Panc1 (cell line): Measurements from ENCODE around the gene FLT1. TPM values are rescaled to one million over a fixed set of nuclear protein-coding genes. Genes with fewer than 3 reads are reported as not detected.

ENCODE experiments used
- ATAC-seq: fragments of 200-7000 bp; cut with Tn5 transposase; 2 replicates; pipeline ENCODE4 v1.9.1; 2020; ENCODE audit warnings: mild to moderate bottlenecking, moderate library complexity
- BruUV-seq: library from RNA; stranded (reverse); fragments of 400-500 nt; replicated peaks from 2 replicates; lab custom pipeline; 2021; lab: Mats Ljungman, UMichigan
- CTCF ChIA-PET: fragments of 300-600 bp; sonication (Branson Sonifier 250); formaldehyde crosslinking; loops from one replicate; lab custom pipeline; 2022; ENCODE audit warnings: antibody characterized with exemption; lab: Charles Lee
- POLR2A ChIA-PET: fragments of 300-600 bp; sonication (Branson Sonifier 250); formaldehyde crosslinking; loops from one replicate; lab custom pipeline; 2022; ENCODE audit warnings: antibody characterized with exemption; lab: Charles Lee
- DNase-seq: peaks from one replicate; pipeline ENCODE4 v3.0.0-alpha.2; 2010; ENCODE audit warnings: low read depth, low spot score
- H3K27ac ChIP-seq: 2 replicates; pipeline ENCODE4 v1.5.1; 2011; ENCODE audit warnings: mild to moderate bottlenecking, low read length, inconsistent platforms
- H3K27me3 ChIP-seq: fragments of 200-500 bp; sonication (Bioruptor generic); 2 replicates; pipeline ENCODE4 v1.6.0; 2014; ENCODE audit warnings: low read length, inconsistent platforms; ENCODE audit not compliant: control insufficient read depth, insufficient read depth
- H3K36me3 ChIP-seq: fragments of 200-500 bp; sonication (Bioruptor generic); 2 replicates; pipeline ENCODE4 v1.5.1; 2014; ENCODE audit warnings: inconsistent platforms, mild to moderate bottlenecking, low read length, moderate library complexity; ENCODE audit not compliant: control insufficient read depth, insufficient read depth
- H3K4me1 ChIP-seq: 2 replicates; pipeline ENCODE4 v1.5.1; 2011; ENCODE audit warnings: inconsistent platforms, mild to moderate bottlenecking, low read length, moderate library complexity; ENCODE audit not compliant: control insufficient read depth, insufficient read depth
- H3K4me3 ChIP-seq, 2 experiments: 2 replicates each; pipeline ENCODE4 v1.5.1; 2011 to 2012; ENCODE audit warnings: low read depth in 2 of 2, low read length in 2 of 2, mild to moderate bottlenecking in 2 of 2, inconsistent platforms in 1 of 2, moderate library complexity in 1 of 2
- H3K9me3 ChIP-seq: fragments of 200-500 bp; sonication (Bioruptor generic); 2 replicates; pipeline ENCODE4 v1.5.1; 2014; ENCODE audit warnings: low read depth, mild to moderate bottlenecking, inconsistent platforms, low read length, moderate library complexity; ENCODE audit not compliant: control insufficient read depth, insufficient read depth
- POLR2AphosphoS5 ChIP-seq: IDR thresholded peaks from 2 replicates; pipeline ENCODE4 v1.6.1; 2012; ENCODE audit warnings: mild to moderate bottlenecking, low read depth, low read length, moderate library complexity
- REST ChIP-seq, 2 experiments: IDR thresholded peaks; 2 replicates each; pipeline ENCODE4 v1.6.1; 2011 to 2012; ENCODE audit warnings: low read depth in 2 of 2, control low read depth in 1 of 2, low read length in 1 of 2, mild to moderate bottlenecking in 1 of 2, moderate library complexity in 1 of 2; ENCODE audit not compliant: insufficient read depth in 1 of 2
- SIN3A ChIP-seq: IDR thresholded peaks from 2 replicates; pipeline ENCODE4 v1.6.1; 2012; ENCODE audit warnings: low read depth, mild to moderate bottlenecking, low read length, moderate library complexity, borderline replicate concordance; ENCODE audit not compliant: insufficient read depth
- TCF7L2 ChIP-seq: IDR thresholded peaks from 2 replicates; pipeline ENCODE4 v1.6.1; 2011; ENCODE audit warnings: mild to moderate bottlenecking, low read depth, low read length, inconsistent platforms
- in situ Hi-C: cut with HindIII; loops from 2 replicates; pipeline ENCODE4 v1.10.0; 2016; ENCODE audit warnings: low sequenced_read_pairs, low pct_unique_long_range_greater_than_20kb
- intact Hi-C: fragments of 100-400 bp; cut with micrococcal nuclease; formaldehyde crosslinking; loops from one replicate; pipeline ENCODE4 v1.10.0; 2022; ENCODE audit not compliant: unreplicated experiment
- total RNA-seq: library from RNA; stranded (reverse); gene quantifications from one replicate; pipeline ENCODE4 v1.2.1, GENCODE V29; 2021; ENCODE audit not compliant: unreplicated experiment
- TF ChIP-seq, protein P1 (sequence below): fragments of 450-650 bp; IDR thresholded peaks from 2 replicates; pipeline ENCODE4 v1.5.1; 2017; ENCODE audit warnings: mild to moderate bottlenecking

FLT1 gene
- total RNA-seq, 1 experiment from 2014 or later: 0.15 TPM

GRCh38 chr13:28415994-28416421 is 78.9 kb downstream of the FLT1 start:
- H3K27me3 ChIP-seq: no peaks in the 10 kb centered on the region; the same call in 1 of the 2 replicates
- ChIA-PET CTCF (no interaction called here), POLR2A (no interaction called here)
- no peaks in the 10 kb centered on the region for H3K4me1 ChIP-seq
- H3K4me3 ChIP-seq: no peak overlapping the region
- DNase-seq (no peak), ATAC-seq (no peak)
- intact Hi-C loops: no loop called here
- H3K36me3 ChIP-seq: no peaks in the 10 kb centered on the region
- in situ Hi-C loops: no loop called here
- TF ChIP-seq TCF7L2: no peak
- TF ChIP-seq, protein P1, sequence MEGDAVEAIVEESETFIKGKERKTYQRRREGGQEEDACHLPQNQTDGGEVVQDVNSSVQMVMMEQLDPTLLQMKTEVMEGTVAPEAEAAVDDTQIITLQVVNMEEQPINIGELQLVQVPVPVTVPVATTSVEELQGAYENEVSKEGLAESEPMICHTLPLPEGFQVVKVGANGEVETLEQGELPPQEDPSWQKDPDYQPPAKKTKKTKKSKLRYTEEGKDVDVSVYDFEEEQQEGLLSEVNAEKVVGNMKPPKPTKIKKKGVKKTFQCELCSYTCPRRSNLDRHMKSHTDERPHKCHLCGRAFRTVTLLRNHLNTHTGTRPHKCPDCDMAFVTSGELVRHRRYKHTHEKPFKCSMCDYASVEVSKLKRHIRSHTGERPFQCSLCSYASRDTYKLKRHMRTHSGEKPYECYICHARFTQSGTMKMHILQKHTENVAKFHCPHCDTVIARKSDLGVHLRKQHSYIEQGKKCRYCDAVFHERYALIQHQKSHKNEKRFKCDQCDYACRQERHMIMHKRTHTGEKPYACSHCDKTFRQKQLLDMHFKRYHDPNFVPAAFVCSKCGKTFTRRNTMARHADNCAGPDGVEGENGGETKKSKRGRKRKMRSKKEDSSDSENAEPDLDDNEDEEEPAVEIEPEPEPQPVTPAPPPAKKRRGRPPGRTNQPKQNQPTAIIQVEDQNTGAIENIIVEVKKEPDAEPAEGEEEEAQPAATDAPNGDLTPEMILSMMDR: no peak; the same call in 1 of the 2 replicates
- TF ChIP-seq REST (IDR thresholded peaks at IDR 0.05; ENCODE audit: insufficient read depth in 1 of 2, low read depth in 2 of 2, low read length in 1 of 2): no peak
- no peak for TF ChIP-seq POLR2AphosphoS5
- TF ChIP-seq SIN3A: no peak
- H3K9me3 ChIP-seq: no peaks in the 10 kb centered on the region
- H3K27ac ChIP-seq: no peak overlapping the region
- no TSS peak for BruUV-seq

DNA sequence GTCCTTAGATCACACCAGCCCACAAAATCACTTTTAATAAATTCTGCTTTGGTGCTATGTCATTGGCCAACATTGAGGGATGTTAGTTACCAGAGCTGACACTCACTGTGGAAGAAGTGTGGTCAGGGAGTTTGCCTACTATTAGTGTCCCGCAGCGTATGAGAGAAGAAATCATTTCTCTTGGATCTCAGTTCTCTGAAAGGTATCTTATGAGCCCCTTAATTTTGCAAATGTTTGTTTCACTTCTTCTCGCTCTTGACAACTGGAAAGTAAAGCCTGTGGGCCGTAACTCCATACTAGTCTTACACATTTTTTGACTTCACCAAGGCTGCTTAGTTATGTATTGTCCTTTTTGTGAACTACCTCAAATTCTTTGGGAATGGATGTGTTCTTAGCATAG is 80.9 kb downstream of the FLT1 start:
- Histone ChIP-seq H3K27ac (no peak overlapping the region), H3K27me3 (no peaks in the 10 kb centered on the region; the same call in 1 of the 2 replicates), H3K36me3 (no peaks in the 10 kb centered on the region), H3K9me3 (no peaks in the 10 kb centered on the region), H3K4me1 (no peaks in the 10 kb centered on the region), H3K4me3 (no peak overlapping the region)
- in situ Hi-C loops (no loop called here), intact Hi-C loops (no loop called here)
- no TSS peak for BruUV-seq
- TF ChIP-seq POLR2AphosphoS5: no peak
- TF ChIP-seq REST (IDR thresholded peaks at IDR 0.05; ENCODE audit: insufficient read depth in 1 of 2, low read depth in 2 of 2, low read length in 1 of 2): no peak
- no peak for TF ChIP-seq SIN3A
- TF ChIP-seq TCF7L2: no peak
- TF ChIP-seq, protein P1: no peak
- ChIA-PET CTCF (no interaction called here), POLR2A (no interaction called here)
- DNase-seq (no peak), ATAC-seq (no peak)
